ENCODE results near the gene TNFRSF12A.

The TNFRSF12A gene

GRCh38 chr16:2987286-2987685 is 32.9 kb upstream of the TNFRSF12A start:
- TF ChIP-seq, protein P1, sequence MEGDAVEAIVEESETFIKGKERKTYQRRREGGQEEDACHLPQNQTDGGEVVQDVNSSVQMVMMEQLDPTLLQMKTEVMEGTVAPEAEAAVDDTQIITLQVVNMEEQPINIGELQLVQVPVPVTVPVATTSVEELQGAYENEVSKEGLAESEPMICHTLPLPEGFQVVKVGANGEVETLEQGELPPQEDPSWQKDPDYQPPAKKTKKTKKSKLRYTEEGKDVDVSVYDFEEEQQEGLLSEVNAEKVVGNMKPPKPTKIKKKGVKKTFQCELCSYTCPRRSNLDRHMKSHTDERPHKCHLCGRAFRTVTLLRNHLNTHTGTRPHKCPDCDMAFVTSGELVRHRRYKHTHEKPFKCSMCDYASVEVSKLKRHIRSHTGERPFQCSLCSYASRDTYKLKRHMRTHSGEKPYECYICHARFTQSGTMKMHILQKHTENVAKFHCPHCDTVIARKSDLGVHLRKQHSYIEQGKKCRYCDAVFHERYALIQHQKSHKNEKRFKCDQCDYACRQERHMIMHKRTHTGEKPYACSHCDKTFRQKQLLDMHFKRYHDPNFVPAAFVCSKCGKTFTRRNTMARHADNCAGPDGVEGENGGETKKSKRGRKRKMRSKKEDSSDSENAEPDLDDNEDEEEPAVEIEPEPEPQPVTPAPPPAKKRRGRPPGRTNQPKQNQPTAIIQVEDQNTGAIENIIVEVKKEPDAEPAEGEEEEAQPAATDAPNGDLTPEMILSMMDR (IDR thresholded peaks at IDR 0.05), result no peak

GRCh38 chr16:2987833-2988232 is 32.3 kb upstream of the TNFRSF12A start:
- TF ChIP-seq, protein P1 (IDR thresholded peaks at IDR 0.05), result no peak

GRCh38 chr16:2988590-2989099 is 31.5 kb upstream of the TNFRSF12A start:
- TF ChIP-seq, protein P1 (IDR thresholded peaks at IDR 0.05), result no peak

DNA sequence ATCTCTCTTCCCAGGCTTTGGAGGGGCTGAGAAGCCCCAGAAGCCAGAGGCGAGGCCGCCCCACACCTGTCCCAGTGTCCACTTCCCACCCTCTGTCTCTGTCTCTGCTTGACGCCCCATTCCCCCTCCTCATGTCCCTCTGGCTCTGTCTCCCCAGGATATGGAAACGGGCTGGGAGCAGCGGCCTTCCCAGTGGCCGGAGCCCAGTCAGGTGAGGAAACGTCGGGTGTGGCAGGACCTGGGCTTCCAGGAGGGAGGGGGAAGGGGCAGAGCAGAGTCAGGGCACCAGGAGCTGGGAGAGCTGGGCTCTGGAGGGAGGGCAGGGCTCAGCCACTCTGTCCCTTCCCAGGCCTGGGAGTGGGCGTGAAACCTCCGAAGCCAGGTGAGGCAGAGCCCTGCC is 29.3 kb upstream of the TNFRSF12A start:
- TF ChIP-seq, protein P1 (IDR thresholded peaks at IDR 0.05), result no peak

GRCh38 chr16:2991566-2992261 is 28.5 kb upstream of the TNFRSF12A start:
- TF ChIP-seq, protein P1 (IDR thresholded peaks at IDR 0.05), result no peak

DNA sequence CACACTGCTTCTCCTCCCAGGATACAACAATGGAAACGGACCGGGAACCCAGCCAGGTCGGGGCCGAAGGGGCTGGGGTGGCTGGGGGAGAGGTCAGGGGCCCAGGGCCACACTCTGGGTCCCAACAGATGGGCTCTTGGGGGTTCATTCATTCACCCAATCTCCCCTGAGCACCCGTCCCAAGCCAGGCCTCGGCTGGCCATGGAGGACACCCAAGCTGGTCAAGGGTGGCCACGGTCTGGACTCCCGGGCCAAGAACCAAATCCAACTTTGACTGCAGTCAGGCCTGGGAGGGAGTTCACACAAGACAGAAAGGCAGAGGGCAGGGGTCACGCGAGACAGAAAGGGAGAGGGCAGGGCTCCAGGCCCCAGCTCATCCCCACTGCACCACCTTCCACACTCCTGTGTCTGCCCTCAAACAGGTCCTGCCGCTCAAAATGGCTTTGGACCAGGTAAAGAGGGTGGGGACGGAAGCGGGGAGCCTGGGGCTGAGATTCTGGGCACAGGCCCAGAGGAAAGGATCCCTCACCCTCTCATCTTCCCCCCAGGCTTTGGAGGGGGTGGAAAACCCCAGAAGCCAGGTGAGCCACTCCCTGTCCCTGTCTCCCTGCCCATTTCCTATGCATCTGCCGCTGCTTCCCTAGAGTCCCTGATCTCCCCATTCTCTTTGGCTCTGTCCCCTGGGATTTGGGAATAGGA is 27.6 kb upstream of the TNFRSF12A start:
- TF ChIP-seq, protein P1 (IDR thresholded peaks at IDR 0.05), result no peak

DNA sequence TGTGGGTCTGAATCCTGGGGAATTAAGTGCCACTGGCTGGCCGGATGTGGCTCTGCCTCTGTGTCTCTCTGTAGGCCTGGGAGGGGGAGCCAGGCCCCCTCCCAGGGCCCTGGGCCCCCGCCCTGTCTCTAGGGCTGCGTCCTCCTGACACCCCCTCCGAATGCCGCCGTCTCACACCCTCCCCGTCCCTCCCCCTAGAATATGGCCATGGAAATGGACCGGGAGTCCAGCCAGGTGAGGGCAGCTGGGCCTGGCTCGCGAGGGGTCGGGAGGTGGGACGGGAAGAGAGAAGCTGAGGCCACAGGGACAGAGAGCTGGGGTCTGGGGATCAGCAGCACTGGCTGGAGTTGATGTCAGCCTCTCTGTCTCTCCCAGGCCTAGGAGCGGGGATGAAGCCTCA is 23.9 kb upstream of the TNFRSF12A start:
- TF ChIP-seq, protein P1 (IDR thresholded peaks at IDR 0.05), result no peak
